H9 (cell line): Measurements from ENCODE around the gene ZBTB16. TPM values are rescaled to one million over a fixed set of nuclear protein-coding genes. Genes with fewer than 3 reads are reported as not detected.

Experiments
- DNase-seq: peaks from one replicate; pipeline ENCODE4 v3.0.0-alpha.2; 2017
- H2AFZ ChIP-seq: one replicate; pipeline ENCODE4 v1.6.1; 2013; ENCODE audit warnings: mild to moderate bottlenecking, low read length, control low read depth, moderate library complexity
- H2AK5ac ChIP-seq: 2 replicates; pipeline ENCODE4 v1.6.1; 2013; ENCODE audit warnings: low read length, control low read depth, mixed read lengths; ENCODE audit not compliant: insufficient read length
- H2BK120ac ChIP-seq: one replicate; pipeline ENCODE4 v1.6.1; 2013; ENCODE audit warnings: low read depth, mild to moderate bottlenecking, low read length, control low read depth, inconsistent platforms; ENCODE audit not compliant: poor library complexity, severe bottlenecking
- H2BK12ac ChIP-seq: 2 replicates; pipeline ENCODE4 v1.6.1; 2013; ENCODE audit warnings: low read length, control low read depth, mixed read lengths, low read depth; ENCODE audit not compliant: insufficient read length
- H2BK15ac ChIP-seq: 2 replicates; pipeline ENCODE4 v1.6.1; 2013; ENCODE audit warnings: low read depth, low read length, control low read depth
- H2BK20ac ChIP-seq: one replicate; pipeline ENCODE4 v1.6.1; 2013; ENCODE audit warnings: low read depth, mild to moderate bottlenecking, low read length, control low read depth, inconsistent platforms; ENCODE audit not compliant: poor library complexity, severe bottlenecking
- H2BK5ac ChIP-seq: 2 replicates; pipeline ENCODE4 v1.6.1; 2013; ENCODE audit warnings: low read length, control low read depth, mixed read lengths; ENCODE audit not compliant: insufficient read length
- H3K14ac ChIP-seq: 2 replicates; pipeline ENCODE4 v1.6.1; 2013; ENCODE audit warnings: low read length, control low read depth; ENCODE audit not compliant: insufficient read depth
- H3K18ac ChIP-seq: 2 replicates; pipeline ENCODE4 v1.6.1; 2013; ENCODE audit warnings: low read depth, mild to moderate bottlenecking, mixed read lengths, low read length, control low read depth; ENCODE audit not compliant: insufficient read length
- H3K23ac ChIP-seq: 2 replicates; pipeline ENCODE4 v1.6.1; 2013; ENCODE audit warnings: low read length, control low read depth, mixed read lengths, low read depth; ENCODE audit not compliant: insufficient read length
- H3K23me2 ChIP-seq: 2 replicates; pipeline ENCODE4 v1.6.1; 2013; ENCODE audit warnings: low read depth, mild to moderate bottlenecking, mixed read lengths, low read length, control low read depth; ENCODE audit not compliant: insufficient read length, poor library complexity, severe bottlenecking
- H3K27ac ChIP-seq: 2 replicates; pipeline ENCODE4 v1.5.1; 2013; ENCODE audit warnings: low read length, control low read depth, mixed read lengths, low read depth; ENCODE audit not compliant: insufficient read length
- H3K27me3 ChIP-seq: 2 replicates; pipeline ENCODE4 v1.6.1; 2013; ENCODE audit warnings: low read length, control low read depth, inconsistent platforms; ENCODE audit not compliant: insufficient read depth
- H3K4ac ChIP-seq: 2 replicates; pipeline ENCODE4 v1.6.1; 2013; ENCODE audit warnings: low read depth, mild to moderate bottlenecking, control low read depth, inconsistent platforms, low read length, moderate library complexity
- H3K4me1 ChIP-seq: 2 replicates; pipeline ENCODE4 v1.6.1; 2013; ENCODE audit warnings: low read length, control low read depth, inconsistent platforms; ENCODE audit not compliant: insufficient read depth
- H3K4me2 ChIP-seq: 2 replicates; pipeline ENCODE4 v1.6.1; 2013; ENCODE audit warnings: low read length, control low read depth, mixed read lengths; ENCODE audit not compliant: insufficient read length, insufficient read depth
- H3K56ac ChIP-seq: 2 replicates; pipeline ENCODE4 v1.6.1; 2013; ENCODE audit warnings: low read depth, mild to moderate bottlenecking, mixed read lengths, low read length, control low read depth; ENCODE audit not compliant: insufficient read length
- H3K79me1 ChIP-seq: 2 replicates; pipeline ENCODE4 v1.6.1; 2013; ENCODE audit warnings: low read depth, mild to moderate bottlenecking, moderate library complexity, low read length, control low read depth, inconsistent platforms; ENCODE audit not compliant: insufficient read depth, poor library complexity, severe bottlenecking
- H3K79me2 ChIP-seq: 2 replicates; pipeline ENCODE4 v1.6.1; 2013; ENCODE audit warnings: low read length, control low read depth, inconsistent platforms; ENCODE audit not compliant: insufficient read depth
- H3K9ac ChIP-seq: 2 replicates; pipeline ENCODE4 v1.6.1; 2013; ENCODE audit warnings: low read length, control low read depth, mixed read lengths; ENCODE audit not compliant: insufficient read length; ENCODE audit errors: extremely low read depth
- H3K9me3 ChIP-seq: one replicate; pipeline ENCODE4 v1.6.1; 2013; ENCODE audit warnings: low read depth, low read length, inconsistent platforms; ENCODE audit not compliant: control insufficient read depth
- H3T11ph ChIP-seq: one replicate; pipeline ENCODE4 v1.6.1; 2013; ENCODE audit warnings: mild to moderate bottlenecking, low read length, control low read depth, inconsistent platforms
- H4K20me1 ChIP-seq: one replicate; pipeline ENCODE4 v1.6.1; 2013; ENCODE audit not compliant: control insufficient read depth, insufficient read length, insufficient read depth
- H4K5ac ChIP-seq: 2 replicates; pipeline ENCODE4 v1.6.1; 2013; ENCODE audit warnings: low read depth, mild to moderate bottlenecking, mixed read lengths, low read length, control low read depth; ENCODE audit not compliant: insufficient read length
- H4K8ac ChIP-seq: replicated peaks from 2 replicates; pipeline ENCODE4 v1.6.1; 2013; ENCODE audit warnings: low read length, control low read depth, mixed read lengths, low read depth; ENCODE audit not compliant: insufficient read length
- H4K91ac ChIP-seq: 2 replicates; pipeline ENCODE4 v1.6.1; 2013; ENCODE audit warnings: low read depth, mild to moderate bottlenecking, moderate library complexity, mixed read lengths, low read length, control low read depth; ENCODE audit not compliant: insufficient read length
- H3K27ac Mint-ChIP-seq, 3 experiments: 2 replicates in 2 of 3; 3 replicates in 1 of 3; pipeline ENCODE4 v1.8.0; 2020 to 2021; ENCODE audit warnings: mixed read lengths in 3 of 3, mild to moderate bottlenecking in 1 of 3, moderate library complexity in 1 of 3
- H3K27me3 Mint-ChIP-seq: 2 replicates; pipeline ENCODE4 v1.8.0; 2021; ENCODE audit warnings: low read depth, mild to moderate bottlenecking, moderate library complexity, mixed read lengths
- H3K36me3 Mint-ChIP-seq, 3 experiments: 2 replicates in 2 of 3; 3 replicates in 1 of 3; pipeline ENCODE4 v1.8.0; 2020 to 2021; ENCODE audit warnings: low read depth in 3 of 3, mixed read lengths in 3 of 3; ENCODE audit not compliant: insufficient read depth in 1 of 3
- H3K4me1 Mint-ChIP-seq, 2 experiments: 2 replicates each; pipeline ENCODE4 v1.8.0; 2020; ENCODE audit warnings: mixed read lengths in 2 of 2
- H3K4me3 Mint-ChIP-seq, 2 experiments: 2 replicates in 1 of 2; 3 replicates in 1 of 2; pipeline ENCODE4 v1.8.0; 2020 to 2021; ENCODE audit warnings: mild to moderate bottlenecking in 2 of 2, mixed read lengths in 2 of 2, moderate library complexity in 1 of 2
- H3K9me3 Mint-ChIP-seq, 2 experiments: 2 replicates in 1 of 2; 3 replicates in 1 of 2; pipeline ENCODE4 v1.8.0; 2020; ENCODE audit warnings: mild to moderate bottlenecking in 2 of 2, mixed read lengths in 2 of 2, moderate library complexity in 1 of 2
- CTCF ChIP-seq: fragments of 200-600 bp; sonication (generic); conservative IDR thresholded peaks from 3 replicates; pipeline ENCODE4 v1.8.0; 2021; ENCODE audit warnings: antibody characterized with exemption, mild to moderate bottlenecking
- WGBS: extraction: QIAGEN DNeasy Blood & Tissue Kit; methylation state at CpG from one replicate; pipeline ENCODE4 v1.1.7; 2013; ENCODE audit warnings: missing lambda C conversion rate, low lambda C conversion rate, mixed read lengths; ENCODE audit not compliant: insufficient read length; ENCODE audit errors: extremely low coverage; 5-methylcytosine and 5-hydroxymethylcytosine counted together
- total RNA-seq: library from RNA; stranded (reverse); gene quantifications from 2 replicates; pipeline ENCODE4 v1.2.1, GENCODE V29; 2021

Gene ZBTB16
- total RNA-seq, 1 experiment from 2014 or later: not detected

GRCh38 chr11:114063149-114063828, 3.8 kb downstream of the ZBTB16 start:
- Histone ChIP-seq H2AK5ac (no peak overlapping the region), H3K23me2 (peaks cover 18% of the 10 kb centered on the region), H4K20me1 (no peaks in the 10 kb centered on the region), H3K18ac (no peak overlapping the region), H2AFZ (no peak overlapping the region), H3K4me2 (no peak overlapping the region), H3K23ac (no peak overlapping the region), H3K9ac (no peak overlapping the region), H2BK12ac (no peak overlapping the region), H3K9me3 (no peaks in the 10 kb centered on the region), H3K79me1 (no peaks in the 10 kb centered on the region), H3K14ac (no peak overlapping the region), H3K4ac (no peak overlapping the region), H3K79me2 (no peaks in the 10 kb centered on the region), H3K4me1 (no peaks in the 10 kb centered on the region), H2BK15ac (no peak overlapping the region), H4K8ac (no peak overlapping the region), H3K27me3 (peaks cover 44% of the 10 kb centered on the region), H3T11ph (no peak overlapping the region), H2BK120ac (no peak overlapping the region), H2BK5ac (no peak overlapping the region), H3K27ac (no peak overlapping the region), H2BK20ac (no peak overlapping the region), H4K5ac (no peak overlapping the region), H3K56ac (no peak overlapping the region), H4K91ac (no peak overlapping the region)
- Mint-ChIP-seq H3K27ac (no peak overlapping the region), H3K27me3 (peaks cover 98% of the 10 kb centered on the region), H3K36me3 (no peaks in the 10 kb centered on the region; a peak in 1 of 7 replicates), H3K9me3 (no peaks in the 10 kb centered on the region), H3K4me1 (peaks cover 16 to 24% of the 10 kb centered on the region in 2 experiments), H3K4me3 (no peak overlapping the region)
- no CpG with 5 or more reads among the region's 26 CpGs for WGBS
- no peak for DNase-seq
- TF ChIP-seq CTCF: no peak
